ENCODE results near the gene ZSWIM6.

The ZSWIM6 gene

GRCh38 chr5:61525512-61526206 is 193.6 kb downstream of the ZSWIM6 start:
- no peaks in the 10 kb centered on the region for H3K79me2 ChIP-seq (ENCODE audit: low read length)
- no peaks in the 10 kb centered on the region for H3K4me1 ChIP-seq (ENCODE audit: low read length)
- no peak overlapping the region for H3K4me3 ChIP-seq (ENCODE audit: low read length)
- H3K9me3 ChIP-seq (replicated peaks; ENCODE audit: insufficient read depth, low read length), result no peaks in the 10 kb centered on the region
- no peaks in the 10 kb centered on the region for H3K27me3 ChIP-seq (replicated peaks; ENCODE audit: insufficient read depth, low read length)
- no peak for DNase-seq
- H3F3A ChIP-seq (ENCODE audit: insufficient read depth, low read length), result no peaks in the 10 kb centered on the region
- no peak overlapping the region for H2AFZ ChIP-seq (ENCODE audit: low read length)
- no peak overlapping the region for H3K4me2 ChIP-seq (ENCODE audit: low read depth, low read length)
- no peak for TF ChIP-seq EZH2phosphoT487 (IDR thresholded peaks at IDR 0.05; ENCODE audit: low read length)
- TF ChIP-seq EZH2 (optimal IDR thresholded peaks at IDR 0.05; ENCODE audit: low read depth, low read length), result no peak
- no peak overlapping the region for H3K27ac ChIP-seq (ENCODE audit: low read length)
- H3K9ac ChIP-seq (ENCODE audit: low read length), result no peak overlapping the region
- H3K36me3 ChIP-seq (replicated peaks; ENCODE audit: insufficient read depth, low read length), result no peaks in the 10 kb centered on the region
- no peaks in the 10 kb centered on the region for H4K20me1 ChIP-seq (ENCODE audit: insufficient read depth, low read length)
- no peaks in the 10 kb centered on the region for H3K9me2 ChIP-seq (replicated peaks; ENCODE audit: insufficient read depth, low read length)

GRCh38 chr5:61526207-61526519 is 194.1 kb downstream of the ZSWIM6 start:
- H3K36me3 ChIP-seq (replicated peaks; ENCODE audit: insufficient read depth, low read length), result no peaks in the 10 kb centered on the region
- no peaks in the 10 kb centered on the region for H4K20me1 ChIP-seq (ENCODE audit: insufficient read depth, low read length)
- H3F3A ChIP-seq (ENCODE audit: insufficient read depth, low read length), result no peaks in the 10 kb centered on the region
- H3K79me2 ChIP-seq (ENCODE audit: low read length), result no peaks in the 10 kb centered on the region
- H3K4me1 ChIP-seq (ENCODE audit: low read length), result no peaks in the 10 kb centered on the region
- no peak overlapping the region for H3K27ac ChIP-seq (ENCODE audit: low read length)
- no peaks in the 10 kb centered on the region for H3K9me2 ChIP-seq (replicated peaks; ENCODE audit: insufficient read depth, low read length)
- no peak overlapping the region for H3K9ac ChIP-seq (ENCODE audit: low read length)
- DNase-seq, result no peak
- no peaks in the 10 kb centered on the region for H3K9me3 ChIP-seq (replicated peaks; ENCODE audit: insufficient read depth, low read length)
- TF ChIP-seq EZH2phosphoT487 (IDR thresholded peaks at IDR 0.05; ENCODE audit: low read length) (no peak), EZH2 (optimal IDR thresholded peaks at IDR 0.05; ENCODE audit: low read depth, low read length) (no peak), CTCF (IDR thresholded peaks at IDR 0.05; ENCODE audit: low read length) (no peak)
- H3K27me3 ChIP-seq (replicated peaks; ENCODE audit: insufficient read depth, low read length), result no peaks in the 10 kb centered on the region
- H3K4me2 ChIP-seq (ENCODE audit: low read depth, low read length), result no peak overlapping the region
- H3K4me3 ChIP-seq (ENCODE audit: low read length), result no peak overlapping the region
- no peak overlapping the region for H2AFZ ChIP-seq (ENCODE audit: low read length)

- TF ChIP-seq CTCF (IDR thresholded peaks at IDR 0.05; ENCODE audit: low read length) (no peak), EZH2 (optimal IDR thresholded peaks at IDR 0.05; ENCODE audit: low read depth, low read length) (no peak), EZH2phosphoT487 (IDR thresholded peaks at IDR 0.05; ENCODE audit: low read length) (no peak)
- peaks cover 14% of the 10 kb centered on the region; the same call in 1 of the 2 replicates for H3K4me1 ChIP-seq (ENCODE audit: low read length)
- no peak for DNase-seq
- H3K9ac ChIP-seq (ENCODE audit: low read length), result no peak overlapping the region
- H3K36me3 ChIP-seq (replicated peaks; ENCODE audit: insufficient read depth, low read length), result no peaks in the 10 kb centered on the region
- no peaks in the 10 kb centered on the region for H3K27me3 ChIP-seq (replicated peaks; ENCODE audit: insufficient read depth, low read length)
- no peaks in the 10 kb centered on the region for H3K9me3 ChIP-seq (replicated peaks; ENCODE audit: insufficient read depth, low read length)
- H3K4me2 ChIP-seq (ENCODE audit: low read depth, low read length), result no peak overlapping the region
- no peak overlapping the region for H3K4me3 ChIP-seq (ENCODE audit: low read length)
- no peaks in the 10 kb centered on the region for H4K20me1 ChIP-seq (ENCODE audit: insufficient read depth, low read length)
- no peaks in the 10 kb centered on the region for H3K79me2 ChIP-seq (ENCODE audit: low read length)
- no peak overlapping the region for H3K27ac ChIP-seq (ENCODE audit: low read length)
- H3F3A ChIP-seq (ENCODE audit: insufficient read depth, low read length), result no peaks in the 10 kb centered on the region
- H3K9me2 ChIP-seq (replicated peaks; ENCODE audit: insufficient read depth, low read length), result no peaks in the 10 kb centered on the region
- no peak overlapping the region for H2AFZ ChIP-seq (ENCODE audit: low read length)
Observed at GRCh38 chr5:61532983-61533382, 200.9 kb downstream of the ZSWIM6 start.
